Measurements from ENCODE around the gene MAK. TPM values are rescaled to one million over a fixed set of nuclear protein-coding genes. Genes with fewer than 3 reads are reported as not detected.

Gene MAK
- total RNA-seq, 1 experiment from 2014 or later, result 0.20 TPM

GRCh38 chr6:10877012-10877411 lies 38.7 kb upstream of the MAK start:
- Histone ChIP-seq H3K9me3 (ENCODE audit: control insufficient read depth, low read depth, low read length) (no peaks in the 10 kb centered on the region), H3K9ac (ENCODE audit: extremely low read depth, insufficient read length, low read length) (no peak overlapping the region), H3K18ac (ENCODE audit: insufficient read length, low read depth, low read length) (no peak overlapping the region), H3K79me2 (ENCODE audit: insufficient read depth, low read length) (no peaks in the 10 kb centered on the region), H3K14ac (ENCODE audit: insufficient read depth, low read length) (no peak overlapping the region; the same call in 1 of the 2 replicates), H3T11ph (ENCODE audit: low read length) (no peak overlapping the region), H3K4ac (ENCODE audit: low read depth, low read length) (no peak overlapping the region), H3K4me1 (ENCODE audit: insufficient read depth, low read length) (no peaks in the 10 kb centered on the region), H2BK5ac (ENCODE audit: insufficient read length, low read length) (no peak overlapping the region), H2BK120ac (ENCODE audit: low read depth, low read length, poor library complexity, severe bottlenecking) (no peak overlapping the region), H3K4me2 (ENCODE audit: insufficient read depth, insufficient read length, low read length) (no peak overlapping the region), H3K23me2 (ENCODE audit: insufficient read length, low read depth, low read length, poor library complexity, severe bottlenecking) (peaks cover 7% of the 10 kb centered on the region), H2AFZ (ENCODE audit: low read length) (no peak overlapping the region), H2AK5ac (ENCODE audit: insufficient read length, low read length) (no peak overlapping the region), H3K23ac (ENCODE audit: insufficient read length, low read depth, low read length) (peak overlapping the region; percentile 12), H4K91ac (ENCODE audit: insufficient read length, low read depth, low read length) (no peak overlapping the region), H3K79me1 (ENCODE audit: insufficient read depth, low read depth, low read length, poor library complexity, severe bottlenecking) (no peaks in the 10 kb centered on the region), H3K56ac (ENCODE audit: insufficient read length, low read depth, low read length) (no peak overlapping the region), H2BK15ac (ENCODE audit: low read depth, low read length) (no peak overlapping the region), H3K27me3 (ENCODE audit: insufficient read depth, low read length) (peaks cover 8% of the 10 kb centered on the region; the same call in 1 of the 2 replicates), H2BK12ac (ENCODE audit: insufficient read length, low read depth, low read length) (no peak overlapping the region), H4K5ac (ENCODE audit: insufficient read length, low read depth, low read length) (no peak overlapping the region), H2BK20ac (ENCODE audit: low read depth, low read length, poor library complexity, severe bottlenecking) (no peak overlapping the region), H4K20me1 (ENCODE audit: control insufficient read depth, insufficient read depth, insufficient read length) (no peaks in the 10 kb centered on the region), H4K8ac (replicated peaks; ENCODE audit: insufficient read length, low read depth, low read length) (no peak overlapping the region), H3K27ac (ENCODE audit: insufficient read length, low read depth, low read length) (no peak overlapping the region)
- H3K4me1 Mint-ChIP-seq, result peaks cover 10 to 16% of the 10 kb centered on the region in 2 experiments
- H3K27ac Mint-ChIP-seq, result no peak overlapping the region
- no peaks in the 10 kb centered on the region for H3K36me3 Mint-ChIP-seq (ENCODE audit: insufficient read depth in 1 of 3, low read depth in 3 of 3)
- H3K9me3 Mint-ChIP-seq, result no peaks in the 10 kb centered on the region
- no CpG with 5 or more reads among the region's 14 CpGs for WGBS (ENCODE audit: extremely low coverage, insufficient read length, low lambda C conversion rate)
- DNase-seq, result no peak
- peaks cover 45% of the 10 kb centered on the region for H3K27me3 Mint-ChIP-seq (ENCODE audit: low read depth)
- TF ChIP-seq, protein P1, sequence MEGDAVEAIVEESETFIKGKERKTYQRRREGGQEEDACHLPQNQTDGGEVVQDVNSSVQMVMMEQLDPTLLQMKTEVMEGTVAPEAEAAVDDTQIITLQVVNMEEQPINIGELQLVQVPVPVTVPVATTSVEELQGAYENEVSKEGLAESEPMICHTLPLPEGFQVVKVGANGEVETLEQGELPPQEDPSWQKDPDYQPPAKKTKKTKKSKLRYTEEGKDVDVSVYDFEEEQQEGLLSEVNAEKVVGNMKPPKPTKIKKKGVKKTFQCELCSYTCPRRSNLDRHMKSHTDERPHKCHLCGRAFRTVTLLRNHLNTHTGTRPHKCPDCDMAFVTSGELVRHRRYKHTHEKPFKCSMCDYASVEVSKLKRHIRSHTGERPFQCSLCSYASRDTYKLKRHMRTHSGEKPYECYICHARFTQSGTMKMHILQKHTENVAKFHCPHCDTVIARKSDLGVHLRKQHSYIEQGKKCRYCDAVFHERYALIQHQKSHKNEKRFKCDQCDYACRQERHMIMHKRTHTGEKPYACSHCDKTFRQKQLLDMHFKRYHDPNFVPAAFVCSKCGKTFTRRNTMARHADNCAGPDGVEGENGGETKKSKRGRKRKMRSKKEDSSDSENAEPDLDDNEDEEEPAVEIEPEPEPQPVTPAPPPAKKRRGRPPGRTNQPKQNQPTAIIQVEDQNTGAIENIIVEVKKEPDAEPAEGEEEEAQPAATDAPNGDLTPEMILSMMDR (conservative IDR thresholded peaks at IDR 0.05), result no peak
- H3K4me3 Mint-ChIP-seq, result no peak overlapping the region
